RCC 7860 (cell line): ENCODE results near the gene CLMN.
"Not testable (repeated sequence)": the region's sequence is repeated elsewhere in the genome, so short reads cannot be mapped to it uniquely, and the experiment has no call there.

Source experiments
- DNase-seq: peaks from one replicate; pipeline ENCODE4 v3.0.0-alpha.2; 2015; ENCODE audit warnings: low spot score
- FAIRE-seq: peaks from 2 replicates; lab custom pipeline; 2012; peaks lifted over from hg19 to GRCh38; lab: Jason Lieb, UNC

CLMN gene

DNA sequence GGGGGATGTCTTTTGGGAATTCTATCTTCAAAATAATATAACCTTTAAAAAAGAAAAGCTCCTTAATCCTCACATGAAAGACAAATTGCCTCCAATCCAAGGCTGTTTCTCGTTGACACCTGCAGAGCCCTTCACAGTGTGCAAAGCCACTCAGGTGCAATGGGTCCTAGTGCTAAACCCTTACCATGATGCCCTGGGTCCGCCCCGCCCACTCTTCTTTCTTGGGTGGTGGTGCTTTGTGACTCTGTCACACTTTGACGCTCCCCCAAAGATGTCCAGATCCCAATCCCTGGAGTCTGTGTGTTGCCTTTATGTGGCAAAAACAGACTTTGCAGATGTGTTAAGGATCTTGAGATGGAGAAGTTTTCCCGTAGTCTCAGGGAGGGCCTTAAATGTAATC, 29.7 kb downstream of the CLMN start:
- FAIRE-seq (no peak), DNase-seq (no peak)

DNA sequence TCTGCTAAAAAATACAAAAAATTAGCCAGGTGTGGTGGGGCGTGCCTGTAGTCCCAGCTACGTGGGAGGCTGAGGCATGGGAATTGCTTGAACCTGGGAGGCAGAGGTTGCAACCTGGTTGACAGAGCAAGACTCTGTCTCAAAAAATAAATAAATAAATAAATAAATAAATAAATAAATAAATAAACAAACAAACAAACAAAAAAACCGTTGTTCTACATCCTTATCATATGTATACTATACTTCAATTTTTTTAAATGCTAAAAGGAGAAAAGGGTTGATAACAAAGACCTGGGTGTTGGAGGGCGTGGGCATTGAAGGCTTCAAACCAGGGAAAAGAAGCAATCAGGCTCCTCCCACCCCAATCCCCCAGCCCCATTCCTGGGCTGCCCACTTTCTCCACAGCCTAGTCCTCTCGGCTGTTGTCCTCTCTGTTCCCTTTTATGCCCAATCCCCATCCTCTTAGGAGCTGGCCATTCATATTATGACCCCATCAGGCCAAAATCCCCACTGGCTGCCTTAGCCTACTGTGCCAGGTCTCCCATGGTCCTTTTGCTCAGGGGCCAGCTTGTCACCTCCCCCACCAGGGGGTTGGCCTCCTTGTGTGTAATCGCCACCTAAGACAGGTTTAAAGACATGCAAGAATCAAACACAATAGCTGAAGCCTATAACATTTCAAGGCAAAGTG, 30.2 kb downstream of the CLMN start:
- no peak for DNase-seq
- FAIRE-seq: no peak

DNA sequence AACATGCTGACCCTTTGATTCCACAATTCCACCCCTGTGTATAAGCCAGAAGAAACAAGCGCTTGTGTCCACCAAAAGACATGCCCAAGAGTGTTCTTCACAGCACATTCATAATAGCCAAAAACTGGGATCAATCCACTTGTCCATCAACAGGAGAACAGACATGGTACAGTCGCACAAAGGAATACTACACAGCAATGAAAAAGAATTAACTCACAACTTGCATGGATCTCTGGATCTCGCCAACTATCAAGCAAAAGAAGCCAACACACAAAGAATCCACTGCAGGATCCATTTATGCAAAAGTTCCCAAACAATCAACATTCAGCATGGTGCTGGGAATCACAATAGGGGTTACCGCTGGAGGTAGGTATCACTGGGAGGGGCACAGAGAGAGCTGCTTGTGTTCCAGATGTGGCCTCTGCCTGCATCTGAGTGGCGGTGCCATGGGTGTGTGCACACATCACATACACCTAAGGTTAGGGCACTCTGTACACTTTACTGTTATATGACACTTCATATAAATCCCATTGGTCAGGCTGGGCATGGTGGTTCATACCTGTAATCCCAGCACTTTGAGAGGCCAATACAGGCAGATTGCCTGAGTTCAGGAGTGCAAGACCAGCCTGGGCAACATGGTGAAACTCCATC, 30.9 kb downstream of the CLMN start:
- DNase-seq: no peak
- no peak for FAIRE-seq

DNA sequence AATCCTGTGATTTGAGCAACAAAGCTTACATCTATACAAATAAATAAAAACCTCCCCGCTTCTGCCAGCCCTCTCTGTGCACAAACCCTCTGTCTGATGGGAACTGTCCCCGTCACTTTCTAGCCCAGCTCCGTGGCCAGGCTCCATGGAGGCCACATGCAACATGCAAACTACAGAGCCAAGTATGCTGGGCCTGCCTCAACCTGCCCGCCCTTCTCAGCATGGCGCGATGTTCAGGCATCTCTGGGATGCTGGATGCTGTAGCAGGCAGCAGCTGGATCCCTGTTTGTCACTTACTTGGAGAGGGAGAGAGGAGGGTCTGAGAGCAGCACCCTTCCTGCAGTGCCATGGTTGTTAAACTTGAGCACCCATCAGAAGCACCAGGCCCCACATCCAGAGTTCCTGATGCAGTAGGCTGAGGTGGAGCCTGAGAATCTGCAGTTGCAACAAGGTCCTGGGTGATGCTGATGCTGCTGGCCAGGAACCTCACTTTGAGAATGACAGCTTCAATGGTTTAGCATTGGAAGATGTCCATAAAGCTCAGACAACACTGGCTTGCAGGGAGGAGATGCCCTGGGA, 32.4 kb downstream of the CLMN start:
- FAIRE-seq: no peak
- no peak for DNase-seq

DNA sequence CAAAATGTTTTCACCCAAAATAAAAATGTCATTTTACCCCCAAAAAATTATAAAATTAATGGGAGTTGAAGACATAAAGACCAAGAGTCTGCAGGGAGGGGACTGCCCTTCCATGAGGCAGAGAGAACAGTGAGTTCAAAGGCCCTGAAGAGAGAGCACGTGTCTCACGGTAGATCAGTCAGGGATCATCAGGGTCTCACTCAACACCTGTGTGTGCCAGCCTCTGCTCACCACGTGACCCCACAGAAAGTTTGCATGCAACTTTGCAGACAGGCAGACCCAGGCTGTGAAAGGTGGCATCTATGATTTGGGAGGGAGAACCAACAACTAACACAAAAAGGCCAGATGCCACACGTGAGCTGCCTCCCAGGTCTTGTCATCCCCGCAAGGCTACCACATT, 33.1 kb downstream of the CLMN start:
- DNase-seq (no peak), FAIRE-seq (no peak)

DNA sequence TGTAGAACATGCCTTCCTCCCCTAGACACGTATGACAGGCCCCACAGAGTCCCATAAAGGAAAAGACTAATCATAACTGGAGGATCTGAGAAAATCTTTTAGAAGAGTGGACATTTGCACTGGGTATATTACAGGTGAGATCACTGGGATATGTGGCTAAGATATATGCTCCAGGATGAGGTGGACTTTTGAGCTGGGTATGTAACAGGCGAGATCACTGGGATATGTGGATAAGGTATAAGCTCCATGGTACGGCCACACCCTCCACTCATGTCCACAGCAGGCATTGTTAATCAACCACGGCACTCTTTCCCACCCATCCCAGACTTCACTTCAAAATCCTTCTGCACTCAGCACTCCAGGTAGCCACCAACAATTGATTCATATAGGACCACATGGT, 34.1 kb downstream of the CLMN start:
- DNase-seq: no peak
- no peak for FAIRE-seq

DNA sequence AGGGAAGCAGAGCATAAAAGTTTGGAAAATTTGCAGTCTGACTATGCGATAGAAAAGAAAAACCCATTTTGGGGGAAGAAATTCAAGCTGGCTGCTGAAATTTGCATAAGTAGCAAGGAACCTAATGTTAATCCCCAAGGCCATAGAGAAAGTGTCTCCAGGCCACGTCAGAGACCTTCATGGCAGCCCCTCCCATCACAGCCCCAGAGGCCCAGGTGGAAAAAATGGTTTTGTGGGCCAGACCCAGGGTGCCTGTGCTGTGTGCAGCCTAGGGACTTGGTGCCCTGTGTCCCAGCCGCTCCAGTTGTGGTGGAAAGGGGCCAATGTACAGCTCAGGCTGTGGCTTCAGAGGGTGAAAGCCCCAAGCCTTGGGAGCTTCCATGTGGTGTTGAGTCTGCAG, 35.9 kb downstream of the CLMN start:
- FAIRE-seq, DNase-seq: not testable (repeated sequence)

DNA sequence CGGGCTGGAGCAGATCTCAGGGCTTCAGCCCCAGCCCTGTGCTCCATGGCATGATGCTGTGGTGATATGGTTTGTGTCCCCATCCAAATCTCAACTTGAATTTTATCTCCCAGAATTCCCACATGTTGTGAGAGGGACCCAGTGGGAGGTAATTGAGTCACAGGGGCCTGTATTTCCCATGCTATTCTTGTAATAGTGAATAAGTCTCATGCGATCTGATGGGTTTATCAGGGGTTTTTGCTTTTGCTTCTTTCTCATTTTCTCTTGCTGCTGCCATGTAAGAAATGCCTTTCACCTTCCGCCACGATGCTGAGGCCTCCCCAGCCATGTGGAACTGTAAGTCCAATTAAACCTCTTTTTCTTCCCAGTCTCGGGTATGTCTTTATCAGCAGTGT, 36.7 kb downstream of the CLMN start:
- DNase-seq, FAIRE-seq: not testable (repeated sequence)

DNA sequence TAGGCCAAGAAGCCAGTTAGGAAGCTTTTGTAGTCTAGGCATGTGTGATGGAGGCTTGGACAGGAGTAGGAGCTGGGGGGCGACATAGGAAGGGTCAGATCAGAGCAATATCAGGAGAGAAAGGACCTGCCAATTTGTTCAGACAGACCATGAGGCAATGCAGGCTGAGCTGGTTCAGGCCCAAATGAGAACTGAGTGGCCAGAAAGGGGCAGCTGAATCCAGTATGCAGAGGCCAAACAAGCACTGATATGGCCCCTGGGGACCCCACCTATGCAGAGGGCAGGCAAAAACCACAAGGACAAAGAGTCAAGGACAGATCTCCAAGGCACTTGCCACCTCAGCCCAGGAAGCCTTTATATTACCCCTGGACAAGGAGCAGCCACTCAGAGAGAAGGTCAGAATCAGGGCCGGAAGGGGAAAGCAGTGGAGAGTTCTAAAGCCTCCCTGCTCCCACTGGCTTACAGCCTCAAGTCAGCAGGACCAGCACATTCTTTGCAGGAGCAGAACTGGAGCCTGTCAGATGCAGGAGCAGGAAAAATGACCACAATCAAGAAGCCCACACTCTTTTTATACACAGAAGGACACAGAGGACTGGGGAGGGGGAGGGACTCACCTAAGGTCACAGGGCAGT, 37.2 kb downstream of the CLMN start:
- FAIRE-seq (no peak), DNase-seq (no peak)

DNA sequence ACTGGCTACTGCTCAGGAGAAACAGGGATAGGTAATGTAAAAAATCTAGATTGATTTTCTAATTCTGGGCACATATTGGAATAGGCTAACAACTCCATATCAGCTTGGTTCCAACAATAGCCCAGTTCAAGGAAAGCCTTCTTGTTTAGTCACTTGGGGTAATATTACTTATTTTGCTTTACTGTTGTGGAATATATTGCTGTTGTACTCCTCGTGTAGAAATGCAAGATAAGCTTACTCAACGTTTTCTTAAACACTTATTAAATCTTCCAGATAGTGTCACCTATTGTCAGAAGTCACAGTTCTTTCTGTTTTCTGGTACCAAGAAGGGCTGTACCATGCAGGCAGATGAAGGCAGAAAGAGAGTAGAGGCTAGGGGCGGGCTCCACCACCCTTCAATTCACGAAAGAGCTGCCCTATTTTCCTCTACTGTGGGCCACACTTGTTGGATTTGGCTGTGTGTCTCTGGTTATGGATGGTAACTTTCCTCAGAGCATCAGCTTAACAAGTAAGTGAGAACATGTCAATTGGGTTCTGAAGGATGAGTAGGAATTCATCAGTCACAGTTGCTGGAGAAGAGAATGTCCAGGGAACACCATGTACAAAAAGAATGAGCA, 38.0 kb downstream of the CLMN start:
- no peak for DNase-seq
- no peak for FAIRE-seq

DNA sequence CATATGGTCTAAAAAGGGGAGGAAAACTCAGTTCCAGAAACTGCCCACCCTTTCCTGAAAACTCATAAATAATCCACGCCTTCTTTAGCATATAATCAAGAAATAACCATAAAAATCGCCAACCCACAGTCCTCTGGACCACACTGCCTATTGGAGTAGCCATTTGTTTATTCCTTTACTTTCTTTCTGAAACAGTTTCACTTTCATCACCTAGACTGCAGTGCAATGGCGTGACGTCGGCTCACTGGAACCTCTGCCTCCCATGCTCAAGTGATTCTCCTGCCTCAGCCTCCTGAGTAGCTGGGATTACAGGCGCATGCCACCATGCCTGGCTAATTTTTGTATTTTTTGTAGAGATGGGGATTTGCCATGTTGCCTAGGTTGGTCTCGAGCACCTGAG, 44.2 kb downstream of the CLMN start:
- DNase-seq (no peak), FAIRE-seq (no peak)

DNA sequence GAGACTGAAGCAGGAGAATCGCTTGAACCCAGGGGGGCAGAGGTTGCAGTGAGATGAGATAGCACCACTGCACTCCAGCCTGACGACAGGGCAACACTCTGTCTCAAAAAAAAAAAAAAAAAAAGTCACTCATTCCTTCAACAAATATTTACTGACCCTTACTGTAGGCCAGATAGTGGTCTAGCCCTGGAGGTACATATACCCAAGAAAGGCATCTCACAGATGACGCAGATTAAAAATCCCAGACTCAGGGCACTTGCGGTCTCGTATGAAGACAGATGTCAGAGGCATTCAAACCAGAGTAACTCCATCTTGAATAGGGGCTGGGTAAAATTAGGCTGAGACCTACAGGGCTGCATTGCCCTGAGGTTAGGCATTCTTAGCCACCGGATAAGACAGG, 44.8 kb downstream of the CLMN start:
- FAIRE-seq (no peak), DNase-seq (no peak)

DNA sequence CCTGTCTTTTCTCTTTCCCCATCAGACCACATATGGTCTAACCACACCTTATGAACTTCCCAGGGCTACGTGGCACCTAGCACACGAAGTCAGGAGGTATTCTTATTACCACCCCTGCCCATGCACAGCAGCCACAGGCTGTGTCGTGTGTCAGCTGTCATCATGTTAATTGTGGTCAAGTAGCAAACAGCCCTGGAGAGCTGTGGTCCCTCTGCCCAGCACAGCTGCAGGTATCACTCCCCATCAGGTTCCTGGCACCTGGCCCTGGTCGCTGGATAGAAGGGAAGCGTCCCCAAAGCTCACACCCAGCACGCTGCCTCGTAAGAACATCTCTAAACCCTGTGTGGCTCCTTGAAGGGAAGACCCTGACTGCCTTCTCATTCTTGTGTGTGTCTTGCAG, 45.4 kb downstream of the CLMN start:
- DNase-seq (no peak), FAIRE-seq (no peak)

DNA sequence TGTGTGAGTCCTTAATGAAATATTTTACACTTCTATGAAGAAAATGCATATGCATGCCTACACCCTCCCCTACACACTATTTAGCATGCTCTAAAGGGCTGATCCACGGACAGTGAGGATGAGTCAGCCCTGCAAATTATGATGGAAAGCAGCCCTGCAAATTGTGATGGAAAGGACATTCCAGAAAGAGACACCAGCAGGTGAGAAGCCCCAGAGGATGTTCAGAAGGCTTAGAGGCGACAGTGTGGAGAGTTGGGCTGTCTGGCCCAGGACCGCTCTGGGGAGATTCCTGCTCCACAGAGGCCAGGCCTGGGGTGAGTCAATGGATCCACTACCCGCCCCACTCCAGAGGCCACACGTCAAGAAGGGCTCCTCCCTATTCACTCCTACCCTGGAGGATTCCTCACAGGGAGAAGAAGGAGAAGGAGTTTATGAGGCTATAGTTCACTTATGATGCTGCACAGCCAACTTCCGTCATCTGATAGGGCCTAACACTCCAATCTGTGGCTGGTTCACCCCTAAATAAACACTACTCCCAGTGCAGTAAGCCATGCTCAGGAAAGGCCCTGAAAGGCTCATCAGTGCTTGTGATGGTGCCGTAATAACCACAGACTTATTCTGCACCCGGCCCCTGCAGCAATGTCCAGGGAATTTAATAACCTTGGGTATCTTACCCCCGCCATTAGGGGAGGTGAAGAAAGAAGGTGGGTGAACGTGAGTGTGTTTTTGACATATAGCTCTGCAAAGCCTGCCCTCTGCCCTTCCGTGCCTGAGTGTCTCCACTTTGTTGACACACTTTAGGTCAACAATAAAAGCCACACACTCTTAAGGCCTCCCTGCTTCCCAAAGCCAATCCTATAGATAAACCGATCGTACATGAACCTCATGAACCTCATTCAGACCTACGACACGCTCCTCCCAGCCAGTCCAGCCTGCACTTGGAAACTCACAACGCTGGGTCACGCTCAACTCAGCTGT, 46.4 kb downstream of the CLMN start:
- no peak for DNase-seq
- no peak for FAIRE-seq

DNA sequence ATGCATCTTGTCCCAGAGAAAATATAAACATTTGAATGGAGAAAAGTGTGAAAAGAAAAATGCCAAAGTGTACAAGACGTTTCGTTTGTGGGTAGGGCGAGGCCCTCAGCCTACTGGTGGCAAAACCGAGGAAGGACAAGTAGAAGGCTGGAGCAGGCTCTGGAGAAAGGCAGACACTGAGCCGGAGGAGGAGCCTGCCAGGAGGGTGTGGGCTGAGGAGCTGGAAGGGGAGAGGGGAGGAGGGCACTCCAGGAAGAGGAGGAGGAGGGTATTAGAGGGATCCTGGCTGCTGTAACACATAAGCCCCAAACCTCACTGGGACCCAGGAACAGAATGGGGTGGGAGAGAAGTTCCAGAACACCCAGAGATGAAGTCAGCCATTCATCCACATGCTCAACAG, 47.7 kb downstream of the CLMN start:
- no peak for DNase-seq
- FAIRE-seq: no peak

DNA sequence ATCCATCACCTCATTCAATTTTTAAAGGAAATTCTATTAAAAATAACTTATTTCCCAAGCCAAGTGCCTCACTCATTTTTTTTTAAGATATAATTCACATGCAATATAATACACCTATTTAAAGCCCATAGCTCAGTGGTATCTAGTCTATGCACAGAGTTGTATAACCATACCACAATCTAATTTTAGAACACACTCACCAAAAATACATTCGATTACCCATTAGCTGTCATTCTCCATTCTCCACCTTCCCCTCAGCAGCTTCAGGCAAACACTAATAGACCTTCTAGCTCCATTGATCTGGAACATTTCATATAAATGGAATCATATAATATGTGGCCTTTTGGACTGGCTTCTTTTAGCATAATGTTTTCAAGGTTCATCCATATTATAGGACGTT, 49.5 kb downstream of the CLMN start:
- DNase-seq (no peak), FAIRE-seq (no peak)

DNA sequence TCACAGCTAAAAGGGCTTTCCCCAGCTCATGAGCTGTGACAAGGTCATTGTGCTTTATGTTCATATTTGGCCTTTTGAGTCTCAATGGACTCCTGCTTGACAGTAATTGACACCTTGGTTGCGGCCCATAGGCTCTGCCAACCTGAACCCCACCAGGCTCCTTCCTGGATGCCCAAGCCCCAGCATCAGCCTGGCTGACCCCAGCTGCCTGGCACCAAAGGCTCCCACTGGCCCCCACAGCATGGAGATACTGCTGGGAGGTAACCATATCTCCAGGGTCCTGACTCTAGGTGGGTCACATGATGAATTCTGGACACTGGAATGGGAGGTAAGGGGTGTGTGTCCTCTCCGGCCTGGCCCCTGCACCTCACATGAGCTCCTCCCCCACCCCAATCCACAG, 50.2 kb downstream of the CLMN start:
- DNase-seq (no peak), FAIRE-seq (no peak)

DNA sequence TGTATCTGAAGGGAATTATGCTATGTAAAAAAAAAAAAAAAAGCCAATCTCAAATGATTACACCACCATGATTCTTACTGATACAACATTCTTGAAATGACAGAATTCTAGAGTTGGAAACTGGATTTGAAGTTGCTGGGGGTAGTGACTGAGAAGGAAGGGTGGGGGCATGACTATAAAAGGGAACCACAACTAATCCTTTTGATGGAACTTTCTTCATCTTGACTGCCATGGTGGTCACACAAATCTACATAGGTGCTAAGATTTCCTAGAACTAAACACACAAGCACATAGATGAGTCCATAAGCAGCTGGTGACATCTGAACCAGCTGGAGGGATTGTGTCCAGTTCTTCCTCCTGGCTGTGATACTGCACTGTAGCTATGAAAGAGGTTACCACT, 51.4 kb downstream of the CLMN start:
- DNase-seq (no peak), FAIRE-seq (no peak)

DNA sequence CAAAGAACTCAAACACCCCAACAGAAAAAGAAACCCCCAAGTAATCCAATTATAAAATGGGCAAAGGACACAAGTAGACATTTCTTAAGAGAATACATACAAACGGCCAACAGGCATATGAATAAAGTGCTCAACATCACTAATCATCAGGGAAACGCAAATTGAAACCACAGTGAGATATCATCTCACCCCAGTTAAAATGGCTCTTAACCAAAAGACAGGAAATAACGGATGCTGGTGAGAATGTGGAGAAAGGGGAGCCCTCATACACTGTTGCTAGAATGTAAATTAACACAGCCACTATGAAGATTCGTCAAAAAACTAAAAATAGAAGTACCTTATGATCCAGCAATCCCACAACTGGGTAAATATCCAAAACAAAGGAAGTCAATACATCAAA, 52.4 kb downstream of the CLMN start:
- no peak for DNase-seq
- FAIRE-seq: no peak
